ENCODE measurements around the gene WWOX.

Gene WWOX

DNA sequence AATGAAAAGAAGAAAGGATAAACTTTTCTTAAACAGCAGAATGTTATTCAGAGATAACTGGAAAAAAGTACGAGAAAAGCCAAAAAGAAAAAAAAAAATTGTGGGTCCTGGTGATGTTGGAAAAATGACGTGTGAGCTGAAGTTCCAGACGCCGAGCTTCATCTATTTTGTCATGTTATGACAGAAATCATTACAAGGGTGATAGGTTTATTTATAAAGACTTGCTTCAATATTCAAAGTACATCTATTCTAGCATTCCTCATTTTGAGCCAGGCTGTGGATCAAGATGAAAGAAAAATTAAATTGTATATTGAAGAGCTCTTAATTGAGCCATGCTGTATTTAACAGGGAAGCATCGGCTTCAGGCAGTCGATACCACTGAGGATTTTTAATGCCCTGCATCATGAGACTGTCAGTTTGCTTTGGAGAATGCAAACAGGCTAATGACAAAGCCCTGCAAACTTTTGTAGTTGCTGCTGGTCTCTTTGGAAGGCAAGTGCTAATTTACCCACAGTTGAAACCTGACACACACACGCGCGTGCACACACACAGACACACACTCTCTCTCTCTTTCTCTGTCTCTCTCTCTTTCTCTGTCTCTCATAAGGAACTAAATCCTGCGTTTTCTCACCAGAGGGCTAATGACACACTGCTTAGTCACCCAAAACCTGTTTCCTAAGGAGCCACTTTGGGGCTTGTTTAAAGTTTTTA is 110.7 kb downstream of the WWOX start:
- Mint-ChIP-seq H3K4me1 (ENCODE audit: low read depth) (no peaks in the 10 kb centered on the region), H3K27ac (no peak overlapping the region), H3K36me3 (ENCODE audit: low read depth) (no peaks in the 10 kb centered on the region), H3K9me3 (no peaks in the 10 kb centered on the region), H3K27me3 (no peaks in the 10 kb centered on the region), H3K4me3 (no peak overlapping the region)
- no peak for DNase-seq

DNA sequence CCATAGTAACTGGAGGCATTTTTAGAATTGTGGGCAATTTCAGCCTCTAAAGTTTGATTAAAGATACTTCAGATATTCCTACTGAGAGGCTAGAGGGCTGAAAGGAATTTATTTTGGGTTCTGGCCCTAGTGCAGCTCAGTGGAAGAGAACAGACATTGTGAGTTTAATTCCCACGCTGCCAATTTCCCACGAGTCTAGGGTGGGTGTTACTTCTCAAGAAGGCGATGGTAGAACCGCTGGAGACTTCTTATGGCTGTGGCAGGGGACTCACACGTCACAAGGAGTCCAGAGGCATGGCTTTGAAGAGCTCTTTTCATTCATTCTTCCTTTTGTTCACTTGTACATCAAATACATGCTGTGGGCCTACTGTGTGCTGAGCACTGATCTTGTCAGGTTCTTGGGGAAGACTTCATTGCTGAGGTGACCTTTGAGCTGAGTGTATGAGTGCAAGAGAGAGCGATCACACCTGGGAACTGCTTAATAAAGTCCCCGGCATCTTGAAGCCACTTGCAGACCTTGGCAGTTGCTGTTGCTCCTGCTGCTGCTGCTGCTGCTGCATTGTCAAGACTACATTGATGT is 111.7 kb downstream of the WWOX start:
- no peak for DNase-seq
- no peak overlapping the region for H3K4me3 Mint-ChIP-seq
- no peaks in the 10 kb centered on the region for H3K36me3 Mint-ChIP-seq (ENCODE audit: low read depth)
- no peak overlapping the region for H3K27ac Mint-ChIP-seq
- H3K4me1 Mint-ChIP-seq (ENCODE audit: low read depth), result no peaks in the 10 kb centered on the region
- H3K27me3 Mint-ChIP-seq, result no peaks in the 10 kb centered on the region
- no peaks in the 10 kb centered on the region for H3K9me3 Mint-ChIP-seq

- H3K9me3 Mint-ChIP-seq, result no peaks in the 10 kb centered on the region
- DNase-seq, result no peak
- H3K4me3 Mint-ChIP-seq, result no peak overlapping the region
- no peaks in the 10 kb centered on the region for H3K27me3 Mint-ChIP-seq
- H3K4me1 Mint-ChIP-seq (ENCODE audit: low read depth), result no peaks in the 10 kb centered on the region
- H3K36me3 Mint-ChIP-seq (ENCODE audit: low read depth), result no peaks in the 10 kb centered on the region
- H3K27ac Mint-ChIP-seq, result no peak overlapping the region
Measured at GRCh38 chr16:78211946-78212345, 112.5 kb downstream of the WWOX start.

DNA sequence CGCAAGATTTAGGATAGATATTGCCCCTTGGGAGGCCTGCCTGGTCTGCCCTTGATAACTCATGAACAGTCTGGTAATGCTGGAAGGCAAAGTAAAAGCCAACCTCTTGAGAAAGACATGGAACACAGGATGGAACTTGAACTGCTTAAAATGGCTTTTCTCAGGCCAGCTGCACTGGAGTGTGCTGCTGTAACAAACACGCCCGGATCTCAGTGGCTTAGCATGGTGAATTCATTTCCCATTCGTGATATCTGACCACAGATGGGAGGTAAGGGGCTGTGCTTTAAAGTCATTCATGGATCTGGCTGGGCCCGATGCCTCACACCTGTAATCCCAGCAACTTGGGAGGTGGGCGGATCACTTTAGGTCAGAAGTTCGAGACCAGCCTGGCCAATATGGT is 113.2 kb downstream of the WWOX start:
- H3K4me1 Mint-ChIP-seq (ENCODE audit: low read depth), result no peaks in the 10 kb centered on the region
- no peak for DNase-seq
- H3K9me3 Mint-ChIP-seq, result no peaks in the 10 kb centered on the region
- no peak overlapping the region for H3K4me3 Mint-ChIP-seq
- no peak overlapping the region for H3K27ac Mint-ChIP-seq
- H3K27me3 Mint-ChIP-seq, result no peaks in the 10 kb centered on the region
- H3K36me3 Mint-ChIP-seq (ENCODE audit: low read depth), result no peaks in the 10 kb centered on the region

GRCh38 chr16:78213751-78214150 is 114.3 kb downstream of the WWOX start:
- H3K27me3 Mint-ChIP-seq, result no peaks in the 10 kb centered on the region
- no peaks in the 10 kb centered on the region for H3K9me3 Mint-ChIP-seq
- H3K4me3 Mint-ChIP-seq, result no peak overlapping the region
- H3K27ac Mint-ChIP-seq, result no peak overlapping the region
- no peaks in the 10 kb centered on the region for H3K4me1 Mint-ChIP-seq (ENCODE audit: low read depth)
- DNase-seq, result no peak
- H3K36me3 Mint-ChIP-seq (ENCODE audit: low read depth), result no peaks in the 10 kb centered on the region

DNA sequence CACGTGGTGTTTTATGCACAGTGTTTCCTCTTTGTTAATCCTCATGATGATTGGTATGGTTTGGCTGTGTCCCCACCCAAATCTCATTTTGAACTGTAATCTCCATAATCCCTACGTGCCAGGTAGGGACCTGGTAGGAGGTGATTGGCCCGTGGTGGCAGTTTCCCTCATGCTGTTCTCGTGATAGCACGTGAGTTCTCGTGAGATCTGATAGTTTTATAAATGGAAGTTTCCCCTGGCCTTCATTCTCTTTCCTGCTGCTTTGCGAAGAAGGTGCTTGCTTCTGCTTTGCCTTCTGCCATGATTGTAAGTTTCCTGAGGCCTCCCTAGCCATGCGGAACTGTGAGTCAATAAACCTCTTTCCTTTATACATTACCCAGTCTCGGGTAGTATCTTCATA is 115.8 kb downstream of the WWOX start:
- DNase-seq, result no peak
- no peaks in the 10 kb centered on the region for H3K27me3 Mint-ChIP-seq
- no peaks in the 10 kb centered on the region for H3K9me3 Mint-ChIP-seq
- H3K4me1 Mint-ChIP-seq (ENCODE audit: low read depth), result no peaks in the 10 kb centered on the region
- no peak overlapping the region for H3K27ac Mint-ChIP-seq
- no peak overlapping the region for H3K4me3 Mint-ChIP-seq
- H3K36me3 Mint-ChIP-seq (ENCODE audit: low read depth), result no peaks in the 10 kb centered on the region

- no peaks in the 10 kb centered on the region for H3K4me1 Mint-ChIP-seq (ENCODE audit: low read depth)
Measured at GRCh38 chr16:78216166-78216745, 116.8 kb downstream of the WWOX start.

GRCh38 chr16:78217276-78217675 is 117.8 kb downstream of the WWOX start:
- Mint-ChIP-seq H3K27me3 (no peaks in the 10 kb centered on the region), H3K4me3 (no peak overlapping the region), H3K9me3 (no peaks in the 10 kb centered on the region), H3K36me3 (ENCODE audit: low read depth) (no peaks in the 10 kb centered on the region), H3K27ac (no peak overlapping the region), H3K4me1 (ENCODE audit: low read depth) (no peaks in the 10 kb centered on the region)
- no peak for DNase-seq

More at GRCh38 chr16:78216166-78216745, 116.8 kb downstream of the WWOX start:
- H3K36me3 Mint-ChIP-seq (ENCODE audit: low read depth), result no peaks in the 10 kb centered on the region
- H3K27me3 Mint-ChIP-seq, result no peaks in the 10 kb centered on the region
- no peak overlapping the region for H3K27ac Mint-ChIP-seq
- no peak overlapping the region for H3K4me3 Mint-ChIP-seq
- no peak for DNase-seq
- H3K9me3 Mint-ChIP-seq, result no peaks in the 10 kb centered on the region

DNA sequence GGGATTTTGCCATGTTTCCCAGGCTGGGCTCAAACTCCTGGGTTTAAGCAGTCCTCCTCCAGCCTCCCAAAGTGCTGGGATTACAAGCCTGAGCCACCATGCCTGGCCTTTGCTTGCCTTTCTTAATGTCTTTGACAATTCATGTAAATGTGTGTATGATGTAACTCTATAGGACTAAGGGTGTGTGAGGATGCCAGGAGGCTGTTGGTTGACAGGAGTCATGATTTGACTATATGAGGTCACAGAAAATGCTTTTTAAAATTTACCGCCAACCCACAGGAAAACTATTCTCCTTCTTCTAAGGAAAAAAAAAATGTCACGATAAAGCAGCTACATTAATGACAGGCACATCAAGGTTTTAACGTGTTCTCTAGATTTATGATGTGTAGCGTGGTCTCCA is 118.8 kb downstream of the WWOX start:
- Mint-ChIP-seq H3K36me3 (ENCODE audit: low read depth) (no peaks in the 10 kb centered on the region), H3K9me3 (no peaks in the 10 kb centered on the region), H3K4me3 (no peak overlapping the region), H3K27ac (no peak overlapping the region), H3K27me3 (no peaks in the 10 kb centered on the region), H3K4me1 (ENCODE audit: low read depth) (no peaks in the 10 kb centered on the region)
- DNase-seq, result no peak

DNA sequence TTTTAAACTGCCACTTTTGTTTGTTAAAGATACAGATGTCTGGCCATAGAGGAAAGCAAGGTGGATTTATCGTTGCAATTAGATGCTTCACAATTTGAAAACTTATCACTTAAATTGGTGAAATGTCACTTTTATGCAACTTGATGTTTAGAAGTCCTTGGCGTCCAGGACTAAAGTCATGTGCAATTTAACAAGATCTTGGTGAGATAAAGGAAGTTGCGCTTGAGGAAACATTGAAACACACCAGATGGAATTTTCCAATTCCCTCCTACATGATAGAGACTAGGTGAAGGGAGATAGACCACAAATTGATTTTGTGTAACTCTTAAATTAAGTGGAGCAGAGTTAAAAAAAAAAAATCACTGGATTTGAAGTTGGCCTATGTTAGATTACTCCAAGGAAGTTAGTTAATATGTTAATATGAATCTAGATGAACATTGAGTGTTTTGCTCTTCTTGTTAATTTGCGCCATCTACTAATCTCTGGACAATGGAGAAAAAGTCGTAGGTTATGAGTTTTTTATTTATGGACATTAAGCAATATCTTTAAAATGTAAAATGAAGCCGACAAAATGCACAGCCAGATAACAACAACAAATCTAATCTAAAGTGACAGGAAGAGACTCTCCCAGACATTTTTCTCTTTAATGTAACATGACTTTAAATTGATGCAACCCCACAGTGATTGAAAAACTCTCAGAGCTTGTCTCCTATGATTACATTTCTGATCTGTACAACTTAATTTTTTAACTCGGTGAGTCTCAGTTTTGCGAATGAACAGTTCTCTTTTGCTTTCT is 119.6 kb downstream of the WWOX start:
- Mint-ChIP-seq H3K4me1 (ENCODE audit: low read depth) (no peaks in the 10 kb centered on the region), H3K9me3 (no peaks in the 10 kb centered on the region), H3K27me3 (no peaks in the 10 kb centered on the region), H3K27ac (no peak overlapping the region), H3K36me3 (ENCODE audit: low read depth) (no peaks in the 10 kb centered on the region), H3K4me3 (no peak overlapping the region)
- no peak for DNase-seq

DNA sequence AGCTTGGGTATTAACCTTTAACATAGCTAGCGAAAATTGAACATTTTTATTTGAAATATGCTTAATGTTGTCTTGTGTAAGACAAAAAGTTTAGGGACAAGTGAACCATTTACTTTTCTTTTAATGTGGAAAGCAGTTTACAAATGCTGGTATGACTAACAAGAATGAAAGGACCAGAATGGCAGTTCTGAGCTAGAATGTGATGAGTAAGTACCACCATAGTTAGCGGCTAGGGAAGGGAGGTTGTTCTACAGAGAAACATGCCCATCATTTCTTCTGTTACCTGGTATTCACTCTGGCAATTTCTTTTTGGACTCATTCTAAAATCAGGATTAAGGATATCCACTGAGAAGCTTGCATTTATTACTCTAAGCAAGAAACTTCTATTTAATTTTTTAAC is 121.1 kb downstream of the WWOX start:
- Mint-ChIP-seq H3K36me3 (ENCODE audit: low read depth) (no peaks in the 10 kb centered on the region), H3K4me3 (no peak overlapping the region), H3K4me1 (ENCODE audit: low read depth) (no peaks in the 10 kb centered on the region), H3K27me3 (no peaks in the 10 kb centered on the region), H3K27ac (no peak overlapping the region), H3K9me3 (no peaks in the 10 kb centered on the region)
- DNase-seq, result no peak

GRCh38 chr16:78221892-78222291 is 122.4 kb downstream of the WWOX start:
- H3K36me3 Mint-ChIP-seq (ENCODE audit: low read depth), result no peaks in the 10 kb centered on the region
- H3K9me3 Mint-ChIP-seq, result no peaks in the 10 kb centered on the region
- no peaks in the 10 kb centered on the region for H3K4me1 Mint-ChIP-seq (ENCODE audit: low read depth)
- no peak for DNase-seq
- no peaks in the 10 kb centered on the region for H3K27me3 Mint-ChIP-seq
- no peak overlapping the region for H3K4me3 Mint-ChIP-seq
- no peak overlapping the region for H3K27ac Mint-ChIP-seq

GRCh38 chr16:78224342-78224741 is 124.9 kb downstream of the WWOX start:
- Mint-ChIP-seq H3K27ac (no peak overlapping the region), H3K27me3 (no peaks in the 10 kb centered on the region), H3K4me1 (ENCODE audit: low read depth) (no peaks in the 10 kb centered on the region), H3K9me3 (no peaks in the 10 kb centered on the region), H3K4me3 (no peak overlapping the region), H3K36me3 (ENCODE audit: low read depth) (no peaks in the 10 kb centered on the region)
- DNase-seq, result no peak

DNA sequence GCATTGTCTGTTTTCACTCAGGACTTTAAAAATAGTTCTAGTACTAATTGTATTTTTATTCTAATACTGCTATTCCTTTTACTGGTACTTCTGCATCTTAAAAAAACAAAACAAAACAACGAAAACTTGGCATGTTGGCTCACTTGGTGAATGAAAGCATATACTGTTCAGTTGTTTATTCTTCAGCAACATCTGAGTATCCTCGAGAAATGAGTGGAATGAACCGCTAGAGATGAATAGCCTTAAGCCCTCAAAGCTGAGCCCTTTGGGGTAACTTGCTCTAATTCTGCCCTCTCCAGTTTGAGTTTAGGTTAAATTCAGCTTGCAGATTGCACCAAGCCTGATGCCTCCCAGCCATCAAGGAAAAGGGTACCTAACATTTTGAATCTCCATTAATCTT is 126.5 kb downstream of the WWOX start:
- H3K36me3 Mint-ChIP-seq (ENCODE audit: low read depth), result no peaks in the 10 kb centered on the region
- no peak for DNase-seq
- no peaks in the 10 kb centered on the region for H3K9me3 Mint-ChIP-seq
- H3K4me1 Mint-ChIP-seq (ENCODE audit: low read depth), result no peaks in the 10 kb centered on the region
- H3K27me3 Mint-ChIP-seq, result no peaks in the 10 kb centered on the region
- H3K4me3 Mint-ChIP-seq, result no peak overlapping the region
- no peak overlapping the region for H3K27ac Mint-ChIP-seq

- Mint-ChIP-seq H3K9me3 (no peaks in the 10 kb centered on the region), H3K27me3 (no peaks in the 10 kb centered on the region), H3K4me3 (no peak overlapping the region), H3K4me1 (ENCODE audit: low read depth) (no peaks in the 10 kb centered on the region), H3K36me3 (ENCODE audit: low read depth) (no peaks in the 10 kb centered on the region), H3K27ac (no peak overlapping the region)
- no peak for DNase-seq
Measured at GRCh38 chr16:78227855-78228254, 128.4 kb downstream of the WWOX start.
